GM23338 (cell line): ENCODE data around the gene SNURF. TPM values are rescaled to one million over a fixed set of nuclear protein-coding genes. Genes with fewer than 3 reads are reported as not detected.

ENCODE experiments used
- EZH2 ChIP-seq: fragments of 200-600 bp; sonication (generic); IDR thresholded peaks from one replicate; pipeline ENCODE4 v1.8.0; 2017; ENCODE audit warnings: antibody characterized with exemption, mild to moderate bottlenecking, low read depth; ENCODE audit not compliant: unreplicated experiment
- EZH2phosphoT487 ChIP-seq: fragments of 200-600 bp; sonication (generic); IDR thresholded peaks from one replicate; pipeline ENCODE4 v1.8.1; 2018; ENCODE audit warnings: antibody characterized with exemption; ENCODE audit not compliant: unreplicated experiment
- JUNB ChIP-seq: IDR thresholded peaks from one replicate; pipeline ENCODE4 v1.6.1; 2016; ENCODE audit warnings: antibody characterized with exemption; ENCODE audit not compliant: unreplicated experiment
- NANOG ChIP-seq: IDR thresholded peaks from 2 replicates; pipeline ENCODE4 v1.6.1; 2016; ENCODE audit warnings: antibody characterized with exemption, borderline replicate concordance
- POLR2AphosphoS5 ChIP-seq: IDR thresholded peaks from 2 replicates; pipeline ENCODE4 v1.6.1; 2016; ENCODE audit warnings: antibody characterized with exemption, low read depth
- STAT1 ChIP-seq: IDR thresholded peaks from one replicate; pipeline ENCODE4 v1.6.1; 2016; ENCODE audit warnings: antibody characterized with exemption; ENCODE audit not compliant: unreplicated experiment
- ZNF114 ChIP-seq: fragments of 250-450 bp; sonication (Bioruptor Pico); IDR thresholded peaks from 2 replicates; pipeline ENCODE4 v1.5.0; 2020; ENCODE audit warnings: mild to moderate bottlenecking, moderate library complexity
- ZNF331 ChIP-seq: fragments of 250-450 bp; sonication (Bioruptor Pico); IDR thresholded peaks from 2 replicates; pipeline ENCODE4 v1.5.0; 2020; ENCODE audit warnings: low read depth, mild to moderate bottlenecking, moderate library complexity
- ZNF462 ChIP-seq: fragments of 250-450 bp; sonication (Bioruptor Pico); IDR thresholded peaks from 2 replicates; pipeline ENCODE4 v1.5.0; 2020; ENCODE audit warnings: mild to moderate bottlenecking, moderate library complexity
- polyA plus RNA-seq: library from polyadenylated mRNA; unstranded; fragments of >200 nt; fragmentation: Nextera tagmentation; extraction: Ambion mirVana; gene quantifications from 2 replicates; pipeline ENCODE4 v1.2.1, GENCODE V29; 2016
- total RNA-seq: library from RNA; depleted of rRNA; stranded (reverse); fragments of >200 nt; shearing (Covaris generic); gene quantifications from 2 replicates; pipeline ENCODE4 v1.2.3, GENCODE V29; 2014
- TF ChIP-seq, protein P1 (sequence below), 2 experiments: fragments of 200-600 bp in 1 of 2; sonication (generic) in 1 of 2; conservative IDR thresholded peaks; 2 replicates each; pipeline versions ENCODE4 v1.5.1 to v1.6.1; 2016 to 2017; ENCODE audit warnings: antibody characterized with exemption in 2 of 2, low read depth in 2 of 2, mild to moderate bottlenecking in 2 of 2, moderate library complexity in 1 of 2
- TF ChIP-seq, protein P2 (sequence below): IDR thresholded peaks from 2 replicates; pipeline ENCODE4 v1.6.1; 2016; ENCODE audit warnings: antibody characterized with exemption

Gene SNURF
- total and polyA plus RNA-seq, 2 experiments from 2014 or later, result 19.1 to 63.6 TPM

DNA sequence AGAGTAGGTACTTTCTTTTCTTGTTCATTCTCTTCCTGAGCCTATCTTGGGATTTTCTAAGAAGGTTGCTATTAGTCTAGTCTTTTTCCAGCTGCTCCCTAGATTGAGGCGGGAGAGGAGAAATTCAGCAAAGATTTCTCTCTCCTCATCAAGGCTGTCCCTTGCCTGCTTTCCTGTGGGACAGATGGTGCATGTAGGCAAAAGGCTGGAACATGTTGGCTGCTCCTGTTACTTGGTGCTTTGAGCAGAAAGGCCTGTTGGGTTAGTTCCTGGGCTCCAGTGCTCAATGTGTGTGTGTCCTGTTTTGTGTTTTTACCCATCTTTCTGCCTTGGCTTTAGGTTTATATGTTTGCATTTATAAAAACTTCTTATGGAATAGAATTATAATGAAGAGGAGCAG lies 9.1 kb upstream of the SNURF start (continued):
- TF ChIP-seq ZNF462, result no peak
- TF ChIP-seq, protein P1, sequence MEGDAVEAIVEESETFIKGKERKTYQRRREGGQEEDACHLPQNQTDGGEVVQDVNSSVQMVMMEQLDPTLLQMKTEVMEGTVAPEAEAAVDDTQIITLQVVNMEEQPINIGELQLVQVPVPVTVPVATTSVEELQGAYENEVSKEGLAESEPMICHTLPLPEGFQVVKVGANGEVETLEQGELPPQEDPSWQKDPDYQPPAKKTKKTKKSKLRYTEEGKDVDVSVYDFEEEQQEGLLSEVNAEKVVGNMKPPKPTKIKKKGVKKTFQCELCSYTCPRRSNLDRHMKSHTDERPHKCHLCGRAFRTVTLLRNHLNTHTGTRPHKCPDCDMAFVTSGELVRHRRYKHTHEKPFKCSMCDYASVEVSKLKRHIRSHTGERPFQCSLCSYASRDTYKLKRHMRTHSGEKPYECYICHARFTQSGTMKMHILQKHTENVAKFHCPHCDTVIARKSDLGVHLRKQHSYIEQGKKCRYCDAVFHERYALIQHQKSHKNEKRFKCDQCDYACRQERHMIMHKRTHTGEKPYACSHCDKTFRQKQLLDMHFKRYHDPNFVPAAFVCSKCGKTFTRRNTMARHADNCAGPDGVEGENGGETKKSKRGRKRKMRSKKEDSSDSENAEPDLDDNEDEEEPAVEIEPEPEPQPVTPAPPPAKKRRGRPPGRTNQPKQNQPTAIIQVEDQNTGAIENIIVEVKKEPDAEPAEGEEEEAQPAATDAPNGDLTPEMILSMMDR (conservative IDR thresholded peaks at IDR 0.05; ENCODE audit: low read depth in 2 of 2), result no peak
- no peak for TF ChIP-seq POLR2AphosphoS5
- TF ChIP-seq STAT1, result no peak
- TF ChIP-seq ZNF331 (CRISPR knock-in tag), result no peak
- no peak for TF ChIP-seq EZH2phosphoT487
- no peak for TF ChIP-seq ZNF114
- TF ChIP-seq EZH2, result no peak
- TF ChIP-seq NANOG, result no peak
- TF ChIP-seq, protein P2, sequence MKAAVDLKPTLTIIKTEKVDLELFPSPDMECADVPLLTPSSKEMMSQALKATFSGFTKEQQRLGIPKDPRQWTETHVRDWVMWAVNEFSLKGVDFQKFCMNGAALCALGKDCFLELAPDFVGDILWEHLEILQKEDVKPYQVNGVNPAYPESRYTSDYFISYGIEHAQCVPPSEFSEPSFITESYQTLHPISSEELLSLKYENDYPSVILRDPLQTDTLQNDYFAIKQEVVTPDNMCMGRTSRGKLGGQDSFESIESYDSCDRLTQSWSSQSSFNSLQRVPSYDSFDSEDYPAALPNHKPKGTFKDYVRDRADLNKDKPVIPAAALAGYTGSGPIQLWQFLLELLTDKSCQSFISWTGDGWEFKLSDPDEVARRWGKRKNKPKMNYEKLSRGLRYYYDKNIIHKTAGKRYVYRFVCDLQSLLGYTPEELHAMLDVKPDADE, result no peak
- no peak for TF ChIP-seq JUNB
